NCI-H1694 (cell line): ENCODE measurements around the gene HOXB6.

Source experiments
- DNase-seq: peaks from one replicate; lab custom pipeline; 2025; lab: John Stamatoyannopoulos, UW

HOXB6 gene

GRCh38 chr17:48621410-48622392 lies 16.9 kb upstream of the HOXB6 start:
- DNase-seq = no peak

- DNase-seq = no peak
Observed at GRCh38 chr17:48620461-48621139, 15.8 kb upstream of the HOXB6 start.

GRCh38 chr17:48619826-48620449 lies 15.2 kb upstream of the HOXB6 start:
- DNase-seq = no peak

GRCh38 chr17:48618256-48618896 lies 13.6 kb upstream of the HOXB6 start:
- peak; percentile 71 for DNase-seq

GRCh38 chr17:48617471-48618255 lies 12.9 kb upstream of the HOXB6 start:
- DNase-seq = no peak

- no peak for DNase-seq
Observed at GRCh38 chr17:48616717-48617470, 12.1 kb upstream of the HOXB6 start.

- no peak for DNase-seq
Observed at GRCh38 chr17:48615963-48616716, 11.4 kb upstream of the HOXB6 start.

GRCh38 chr17:48615047-48615962 lies 10.5 kb upstream of the HOXB6 start, which contains the start of gene HOXB8:
Gene HOXB8, minus strand, starts transcription at chr17:48615292. Its CDS starts 588 bp downstream, at chr17:48614704.
- no peak for DNase-seq

- DNase-seq = no peak
Observed at GRCh38 chr17:48613862-48614694, 9.3 kb upstream of the HOXB6 start.

GRCh38 chr17:48612854-48613691 lies 8.3 kb upstream of the HOXB6 start:
- peak; percentile 30 for DNase-seq

GRCh38 chr17:48612456-48612853 lies 7.7 kb upstream of the HOXB6 start:
- no peak for DNase-seq

GRCh38 chr17:48611681-48612455 lies 7.1 kb upstream of the HOXB6 start:
- peak; percentile 41 for DNase-seq

GRCh38 chr17:48611213-48611612 lies 6.4 kb upstream of the HOXB6 start:
- no peak for DNase-seq

- DNase-seq = peak; percentile 35
Observed at GRCh38 chr17:48610282-48611211, 5.8 kb upstream of the HOXB6 start, which contains the start of gene HOXB7. Gene HOXB7, minus strand, starts transcription at chr17:48611017. Its CDS starts 99 bp downstream, at chr17:48610918.
